ENCODE measurements around the gene TAS2R14. TPM values are rescaled to one million over a fixed set of nuclear protein-coding genes. Genes with fewer than 3 reads are reported as not detected.
A peak's percentile ranks its signal among the peaks of the same experiment; 100 is the strongest.

Gene TAS2R14
- total RNA-seq, 1 experiment from 2014 or later = 2.7 TPM

- H3K36me3 Mint-ChIP-seq (ENCODE audit: insufficient read depth, unreplicated experiment) = no peaks in the 10 kb centered on the region
Observed at GRCh38 chr12:10959804-10960203, 20.7 kb upstream of the TAS2R14 start.

DNA sequence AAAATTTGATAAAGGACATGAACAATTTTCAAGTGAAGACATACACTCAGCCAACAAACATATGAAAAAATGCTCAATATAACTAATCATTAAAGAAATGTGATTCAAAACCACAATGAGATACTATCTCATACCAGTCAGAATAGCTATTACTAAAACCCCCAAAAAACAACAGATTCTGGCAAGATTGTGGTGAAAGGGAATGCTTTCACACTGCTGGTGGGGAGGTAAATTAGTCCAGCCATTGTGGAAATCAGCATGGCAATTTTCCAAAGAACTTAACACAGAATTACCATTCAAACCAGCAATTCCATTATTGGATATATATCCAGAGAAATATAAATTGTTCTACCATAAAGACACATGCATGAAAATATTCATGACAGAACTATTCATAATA lies 18.7 kb upstream of the TAS2R14 start:
- no peak for TF ChIP-seq CTCF (IDR thresholded peaks at IDR 0.05; ENCODE audit: insufficient read depth in 1 of 2, low read depth in 1 of 2, low read length in 1 of 2, severe bottlenecking in 1 of 2, unreplicated experiment in 1 of 2)
- CTCF ChIA-PET = no interaction called here
- no peak overlapping the region for H3K4me3 Mint-ChIP-seq (ENCODE audit: unreplicated experiment)

More at GRCh38 chr12:10959804-10960203, 20.7 kb upstream of the TAS2R14 start:
- Histone ChIP-seq H3K27me3 (replicated peaks; ENCODE audit: control insufficient read depth, insufficient read depth, low read length) (no peaks in the 10 kb centered on the region), H3K9me3 (no peaks in the 10 kb centered on the region; the same call in 1 of the 2 replicates), H3K36me3 (ENCODE audit: control insufficient read depth, insufficient read depth, low read length) (no peaks in the 10 kb centered on the region), H3K4me3 (ENCODE audit: low read depth, low read length) (no peak overlapping the region), H3K4me1 (peaks cover 5% of the 10 kb centered on the region)
- ChIA-PET CTCF (no interaction called here), POLR2A (no interaction called here)
- BruUV-seq (replicated peaks) = no TSS peak
- Mint-ChIP-seq H3K27ac (ENCODE audit: unreplicated experiment) (no peak overlapping the region), H3K27me3 (ENCODE audit: insufficient read depth, unreplicated experiment) (no peaks in the 10 kb centered on the region), H3K9me3 (ENCODE audit: unreplicated experiment) (peaks cover 12% of the 10 kb centered on the region), H3K4me3 (ENCODE audit: unreplicated experiment) (no peak overlapping the region), H3K4me1 (ENCODE audit: low read depth, unreplicated experiment) (peaks cover 7% of the 10 kb centered on the region)
- DNase-seq = peak in 1 of 2 experiments; percentile 29
- intact Hi-C loops (cut with micrococcal nuclease; ENCODE audit: unreplicated experiment) = loop anchor here (1.0 to 5.0 kb wide), 2 partner anchors 239 to 527 kb away; no protein-coding TSS in a partner anchor
- no peak for TF ChIP-seq CTCF (IDR thresholded peaks at IDR 0.05; ENCODE audit: insufficient read depth in 1 of 2, low read depth in 1 of 2, low read length in 1 of 2, severe bottlenecking in 1 of 2, unreplicated experiment in 1 of 2)

GRCh38 chr12:10956085-10956484 lies 17.0 kb upstream of the TAS2R14 start:
- H3K4me1 ChIP-seq = no peaks in the 10 kb centered on the region
- H3K27me3 ChIP-seq (replicated peaks; ENCODE audit: control insufficient read depth, insufficient read depth, low read length) = no peaks in the 10 kb centered on the region
- Mint-ChIP-seq H3K4me3 (ENCODE audit: unreplicated experiment) (no peak overlapping the region), H3K9me3 (ENCODE audit: unreplicated experiment) (peaks cover 16% of the 10 kb centered on the region), H3K27ac (ENCODE audit: unreplicated experiment) (no peak overlapping the region), H3K4me1 (ENCODE audit: low read depth, unreplicated experiment) (no peaks in the 10 kb centered on the region), H3K27me3 (ENCODE audit: insufficient read depth, unreplicated experiment) (no peaks in the 10 kb centered on the region), H3K36me3 (ENCODE audit: insufficient read depth, unreplicated experiment) (no peaks in the 10 kb centered on the region)
- CTCF ChIA-PET = no interaction called here
- intact Hi-C loops (cut with micrococcal nuclease; ENCODE audit: unreplicated experiment) = no loop called here
- DNase-seq = no peak
- TF ChIP-seq CTCF (IDR thresholded peaks at IDR 0.05; ENCODE audit: insufficient read depth in 1 of 2, low read depth in 1 of 2, low read length in 1 of 2, severe bottlenecking in 1 of 2, unreplicated experiment in 1 of 2) = no peak
- no peaks in the 10 kb centered on the region for H3K36me3 ChIP-seq (ENCODE audit: control insufficient read depth, insufficient read depth, low read length)
- POLR2A ChIA-PET = no interaction called here
- BruUV-seq (replicated peaks) = no TSS peak
- H3K4me3 ChIP-seq (ENCODE audit: low read depth, low read length) = no peak overlapping the region
- H3K9me3 ChIP-seq = no peaks in the 10 kb centered on the region

More for the DNA sequence above, 18.7 kb upstream of the TAS2R14 start:
- Histone ChIP-seq H3K36me3 (ENCODE audit: control insufficient read depth, insufficient read depth, low read length) (no peaks in the 10 kb centered on the region), H3K9me3 (no peaks in the 10 kb centered on the region), H3K4me1 (no peaks in the 10 kb centered on the region), H3K27me3 (replicated peaks; ENCODE audit: control insufficient read depth, insufficient read depth, low read length) (no peaks in the 10 kb centered on the region), H3K4me3 (ENCODE audit: low read depth, low read length) (no peak overlapping the region)
- H3K9me3 Mint-ChIP-seq (ENCODE audit: unreplicated experiment) = peaks cover 16% of the 10 kb centered on the region
- DNase-seq = no peak
- H3K36me3 Mint-ChIP-seq (ENCODE audit: insufficient read depth, unreplicated experiment) = no peaks in the 10 kb centered on the region
- no TSS peak for BruUV-seq (replicated peaks)
- H3K27me3 Mint-ChIP-seq (ENCODE audit: insufficient read depth, unreplicated experiment) = no peaks in the 10 kb centered on the region
- POLR2A ChIA-PET = no interaction called here
- intact Hi-C loops (cut with micrococcal nuclease; ENCODE audit: unreplicated experiment) = no loop called here
- H3K4me1 Mint-ChIP-seq (ENCODE audit: low read depth, unreplicated experiment) = no peaks in the 10 kb centered on the region
- H3K27ac Mint-ChIP-seq (ENCODE audit: unreplicated experiment) = no peak overlapping the region
